HCT116 (cell line): ENCODE data around the gene FARSA. TPM values are rescaled to one million over a fixed set of nuclear protein-coding genes. Genes with fewer than 3 reads are reported as not detected.

Source experiments
- CTCF ChIP-seq, 3 experiments: fragments of 200-600 bp in 1 of 3; sonication (generic) in 1 of 3; IDR thresholded peaks in 2 of 3; conservative IDR thresholded peaks in 1 of 3; 2 replicates each; pipeline ENCODE4 v1.5.1; 2012 to 2017; ENCODE audit warnings: low read depth in 2 of 3, low read length in 2 of 3, antibody characterized with exemption in 1 of 3, borderline replicate concordance in 1 of 3, control low read depth in 1 of 3, mild to moderate bottlenecking in 1 of 3, mixed read lengths in 1 of 3, mixed run types in 1 of 3, moderate library complexity in 1 of 3; ENCODE audit not compliant: insufficient read depth in 1 of 3
- microRNA-seq: library from miRNA; unstranded; fragments of <30 nt; microRNA quantifications from one replicate; pipeline ENCODE4, GENCODE V29; 2016; ENCODE audit warnings: borderline number of aligned reads
- total RNA-seq: library from RNA; stranded (reverse); gene quantifications from one replicate; pipeline ENCODE4 v1.2.1, GENCODE V29; 2021; ENCODE audit not compliant: unreplicated experiment

FARSA gene
- total RNA-seq, 1 experiment from 2014 or later = 129 TPM

GRCh38 chr19:12872941-12873890, 60.3 kb downstream of the FARSA start (continued):
- TF ChIP-seq CTCF (IDR thresholded peaks at IDR 0.05 in 2 of 3, conservative IDR thresholded peaks at IDR 0.05 in 1 of 3; ENCODE audit: borderline replicate concordance in 1 of 3, insufficient read depth in 1 of 3, low read depth in 2 of 3, low read length in 2 of 3) = no peak

Small RNA genes lying within 50 kb of the gene (microRNA-seq; reads per million reads assigned to microRNA genes)
- gene MIR5695 = not detected
- gene MIR6515 = 1.2 reads per million

Other genes with a start within 250 kb of the FARSA start
- gene GNG14, start 245.7 kb downstream of the FARSA start, total RNA-seq = not detected
- gene FBXW9, start 237.1 kb downstream of the FARSA start, total RNA-seq = 14.0 TPM
- 81.8 TPM for gene TNPO2, start 209.8 kb downstream of the FARSA start, total RNA-seq
- 155 TPM for gene TRIR, start 199.0 kb downstream of the FARSA start, total RNA-seq
- gene GET3, start 196.2 kb downstream of the FARSA start, total RNA-seq = 77.6 TPM
- 0.10 TPM for gene BEST2, start 181.9 kb downstream of the FARSA start, total RNA-seq
- 96.3 TPM for gene HOOK2, start 158.2 kb downstream of the FARSA start, total RNA-seq
- 194 TPM for gene JUNB, start 142.2 kb downstream of the FARSA start, total RNA-seq
- gene PRDX2, start 131.9 kb downstream of the FARSA start, total RNA-seq = 387 TPM
- gene THSD8, start 131.6 kb downstream of the FARSA start, total RNA-seq = 33.3 TPM
- 54.5 TPM for gene RNASEH2A, start 127.1 kb downstream of the FARSA start, total RNA-seq
- gene RTBDN, start 99.1 kb downstream of the FARSA start, total RNA-seq = 25.1 TPM
- gene MAST1, start 95.2 kb downstream of the FARSA start, total RNA-seq = 28.9 TPM
- gene DNASE2, start 52.3 kb downstream of the FARSA start, total RNA-seq = 36.6 TPM
- gene KLF1, start 46.5 kb downstream of the FARSA start, total RNA-seq = not detected
- gene GCDH, start 42.6 kb downstream of the FARSA start, total RNA-seq = 23.2 TPM
- gene SYCE2, start 14.4 kb downstream of the FARSA start, total RNA-seq = 0.25 TPM
- gene CALR, start 4.9 kb upstream of the FARSA start, total RNA-seq = 739 TPM
- 163 TPM for gene RAD23A, start 12.2 kb upstream of the FARSA start, total RNA-seq
- gene GADD45GIP1, start 23.5 kb upstream of the FARSA start, total RNA-seq = 35.9 TPM
- gene DAND5, start 35.9 kb upstream of the FARSA start, total RNA-seq = 0.25 TPM
- 34.8 TPM for gene NFIX, start 61.8 kb upstream of the FARSA start, total RNA-seq
- 2.6 TPM for gene LYL1, start 169.1 kb upstream of the FARSA start, total RNA-seq
- 84.4 TPM for gene TRMT1, start 183.0 kb upstream of the FARSA start, total RNA-seq
- 181 TPM for gene NACC1, start 184.6 kb upstream of the FARSA start, total RNA-seq
- 149 TPM for gene STX10, start 216.7 kb upstream of the FARSA start, total RNA-seq
- gene IER2, start 216.7 kb upstream of the FARSA start, total RNA-seq = 247 TPM